Fibroblast of lung (primary cell): ENCODE measurements around the gene PEX11B.

Experiments used
- CTCF ChIP-seq, 2 donors: IDR thresholded peaks in 1 of 2; conservative IDR thresholded peaks in 1 of 2; 1 replicate in 1 of 2; 2 replicates in 1 of 2; pipeline ENCODE4 v1.5.1; 2011 to 2012; ENCODE audit warnings: low read length in 2 of 2, control low read depth in 1 of 2, inconsistent platforms in 1 of 2, low read depth in 1 of 2, mild to moderate bottlenecking in 1 of 2
- EZH2 ChIP-seq: IDR thresholded peaks from 2 replicates; pipeline ENCODE4 v1.5.1; 2012; ENCODE audit warnings: low read length, control low read depth, mild to moderate bottlenecking; ENCODE audit errors: missing control alignments

- TF ChIP-seq CTCF (conservative IDR thresholded peaks at IDR 0.05 in 1 of 2, IDR thresholded peaks at IDR 0.05 in 1 of 2; ENCODE audit: low read depth in 1 of 2, low read length in 2 of 2) (peak; percentile 65 to 71), EZH2 (no peak)
These were observed 8.8 kb upstream of the PEX11B start, which contains the start of gene RBM8A for GRCh38 chr1:145927063-145927886.
